Transverse colon (tissue), 4 donors: ENCODE data around the gene HCK. TPM values are rescaled to one million over a fixed set of nuclear protein-coding genes. Genes with fewer than 3 reads are reported as not detected.

Experiments used
- DNase-seq: peaks from one replicate; pipeline ENCODE4 v3.0.0-alpha.2; 2019
- H3K27ac ChIP-seq, 4 donors: fragments of 200-600 bp; sonication (generic); 2 replicates each; pipeline ENCODE4 v1.5.1; 2016 to 2018; ENCODE audit warnings: inconsistent platforms in 4 of 4
- H3K27me3 ChIP-seq: fragments of 200-600 bp; sonication (generic); 2 replicates; pipeline ENCODE4 v1.5.1; 2017; ENCODE audit warnings: inconsistent platforms
- H3K36me3 ChIP-seq, 4 donors: fragments of 200-600 bp; sonication (generic); 2 replicates each; pipeline ENCODE4 v1.5.1; 2017 to 2019; ENCODE audit warnings: inconsistent platforms in 4 of 4
- H3K4me1 ChIP-seq, 4 donors: fragments of 200-600 bp; sonication (generic); 2 replicates each; pipeline ENCODE4 v1.5.1; 2017 to 2020; ENCODE audit warnings: inconsistent platforms in 4 of 4
- H3K4me3 ChIP-seq, 4 donors: fragments of 200-600 bp; sonication (generic); 1 replicate in 1 of 4; 2 replicates in 3 of 4; pipeline versions ENCODE4 v1.5.1 to v1.6.1; 2017 to 2019; ENCODE audit warnings: inconsistent platforms in 4 of 4
- H3K9me3 ChIP-seq, 2 donors: fragments of 200-600 bp; sonication (generic); 2 replicates each; pipeline ENCODE4 v1.5.1; 2017 to 2019; ENCODE audit warnings: inconsistent platforms in 2 of 2
- CTCF ChIP-seq, 5 experiments: fragments of 200-600 bp in 3 of 5; fragments of 450-650 bp in 2 of 5; sonication (generic) in 3 of 5; IDR thresholded peaks; 1 replicate in 2 of 5; 2 replicates in 3 of 5; pipeline ENCODE4 v1.5.1; 2016 to 2017; ENCODE audit warnings: antibody characterized with exemption in 5 of 5, inconsistent platforms in 3 of 5, mild to moderate bottlenecking in 2 of 5, moderate library complexity in 1 of 5
- EP300 ChIP-seq: sonication (generic); formaldehyde crosslinking; IDR thresholded peaks from one replicate; pipeline ENCODE4 v1.6.1; 2017; ENCODE audit warnings: antibody characterized with exemption, low read depth
- POLR2A ChIP-seq: fragments of 450-650 bp; IDR thresholded peaks from one replicate; pipeline ENCODE4 v1.6.1; 2016; ENCODE audit warnings: antibody characterized with exemption, mild to moderate bottlenecking, moderate library complexity
- POLR2AphosphoS5 ChIP-seq, 3 donors: sonication (generic); formaldehyde crosslinking; IDR thresholded peaks; one replicate each; pipeline ENCODE4 v1.6.1; 2016; ENCODE audit warnings: antibody characterized with exemption in 3 of 3
- WGBS, 2 donors: methylation state at CpG; one replicate each; pipeline ENCODE4 v1.1.5; 2018; ENCODE audit warnings: low coverage in 1 of 2; 5-methylcytosine and 5-hydroxymethylcytosine counted together
- in situ Hi-C, 4 donors: fragments of 200-750 bp; cut with MboI; loops; one replicate each; pipeline versions ENCODE4 v1.15.0 to v1.15.1; 2017; ENCODE audit warnings: low sequenced_read_pairs in 3 of 4, low pct_ligation_motif_present in 1 of 4, low pct_unique_long_range_greater_than_20kb in 1 of 4
- intact Hi-C: fragments of 100-400 bp; cut with DNase I; formaldehyde crosslinking; loops from one replicate; pipeline ENCODE4 v1.15.1; 2023; ENCODE audit warnings: low total_unique reads
- total RNA-seq, 4 donors: library from RNA; depleted of rRNA; stranded (reverse); fragments of >200 nt; gene quantifications; one replicate each; pipeline ENCODE4 v1.1.0, GENCODE V29; 2016

HCK gene
- total RNA-seq, 4 donors from 2014 or later, result 9.7 to 22.7 (median 11.7) TPM

GRCh38 chr20:32051720-32052089 lies 337 bp upstream of the HCK start:
- in situ Hi-C loops, result no loop called here

GRCh38 chr20:32052778-32053362 lies 828 bp downstream of the HCK start:
- no peaks in the 10 kb centered on the region for H3K36me3 ChIP-seq
- peak overlapping the region in 3 of 4 donors; percentile 46 to 77 (median 73) for H3K27ac ChIP-seq
- in situ Hi-C loops (no loop called here), intact Hi-C loops (no loop called here)
- TF ChIP-seq POLR2A (no peak), CTCF (IDR thresholded peaks at IDR 0.05) (no peak), POLR2AphosphoS5 (IDR thresholded peaks at IDR 0.05) (no peak), EP300 (no peak)
- H3K4me1 ChIP-seq, result peaks cover 0 to 17% (median 9%) of the 10 kb centered on the region in 4 donors
- peaks cover 84% of the 10 kb centered on the region for H3K27me3 ChIP-seq
- H3K4me3 ChIP-seq, result peak overlapping the region in 3 of 4 donors; percentile 16 to 52 (median 37)
- 12% methylated on average over 22 of the region's 22 CpGs; no CpG with 5 or more reads in 1 of the 2 donors for whole genome bisulfite sequencing, 2 donors
- H3K9me3 ChIP-seq, result no peaks in the 10 kb centered on the region
- DNase-seq, result peak; percentile 55

More at GRCh38 chr20:32051720-32052089, 337 bp upstream of the HCK start:
- Histone ChIP-seq H3K36me3 (no peaks in the 10 kb centered on the region), H3K4me1 (peaks cover 0 to 17% (median 9%) of the 10 kb centered on the region in 4 donors), H3K4me3 (peak overlapping the region in 1 of 4 donors; percentile 52), H3K9me3 (no peaks in the 10 kb centered on the region), H3K27ac (peak overlapping the region in 3 of 4 donors; percentile 56 to 77 (median 73)), H3K27me3 (peaks cover 74% of the 10 kb centered on the region)
- WGBS, 2 donors, result 26% methylated on average over 14 of the region's 14 CpGs; no CpG with 5 or more reads in 1 of the 2 donors
- intact Hi-C loops, result no loop called here
- DNase-seq, result no peak
- no peak for TF ChIP-seq CTCF (IDR thresholded peaks at IDR 0.05)
- no peak for TF ChIP-seq EP300
- no peak for TF ChIP-seq POLR2A
- no peak for TF ChIP-seq POLR2AphosphoS5 (IDR thresholded peaks at IDR 0.05)

GRCh38 chr20:32053648-32054047 lies 1.6 kb downstream of the HCK start:
- Histone ChIP-seq H3K27me3 (peaks cover 89% of the 10 kb centered on the region), H3K9me3 (no peaks in the 10 kb centered on the region), H3K4me1 (peaks cover 0 to 17% (median 9%) of the 10 kb centered on the region in 4 donors), H3K27ac (peak overlapping the region in 1 of 4 donors; percentile 44), H3K36me3 (no peaks in the 10 kb centered on the region), H3K4me3 (no peak overlapping the region)
- in situ Hi-C loops (no loop called here), intact Hi-C loops (no loop called here)
- 56 to 65% methylated on average over 2 to 3 of the region's 3 CpGs for WGBS, 2 donors
- DNase-seq, result no peak
- TF ChIP-seq EP300 (no peak), CTCF (IDR thresholded peaks at IDR 0.05) (no peak), POLR2A (no peak), POLR2AphosphoS5 (IDR thresholded peaks at IDR 0.05) (no peak)

DNA sequence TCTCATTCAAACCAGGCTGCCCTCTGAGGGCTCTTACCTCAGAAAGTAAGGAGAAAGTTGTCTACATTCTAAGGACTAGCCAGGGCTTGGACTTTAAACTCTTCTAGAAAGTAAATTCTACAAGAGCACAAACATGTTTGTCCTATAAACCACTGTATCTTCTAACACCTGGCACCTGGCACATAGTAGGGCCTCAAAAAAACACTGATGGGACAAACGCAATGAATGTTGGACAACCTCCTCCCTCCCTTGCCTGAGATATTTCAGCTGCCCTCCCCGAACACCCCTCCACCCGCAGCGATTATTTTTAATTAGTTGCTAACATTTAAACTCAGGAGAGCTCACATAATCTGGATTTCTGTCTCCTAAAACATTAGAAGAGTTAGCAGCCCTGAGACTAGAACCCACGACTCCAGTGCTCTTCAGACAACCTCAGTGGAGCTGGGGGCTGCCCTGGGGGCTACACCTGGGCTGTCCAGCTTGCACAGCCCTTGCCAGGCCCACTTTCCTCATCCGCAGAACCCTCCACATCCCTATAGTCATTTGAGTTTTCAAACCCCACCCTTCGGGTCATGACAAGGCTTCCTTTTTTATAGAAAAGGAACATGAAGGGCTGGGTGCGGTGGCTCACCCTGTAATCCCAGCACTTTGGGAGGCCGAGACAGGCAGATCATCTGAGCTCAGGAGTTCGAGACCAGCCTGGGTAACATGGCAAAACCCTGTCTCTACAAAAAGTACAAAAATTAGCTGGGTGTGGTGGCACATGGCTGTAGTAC lies 4.9 kb downstream of the HCK start:
- Histone ChIP-seq H3K36me3 (no peaks in the 10 kb centered on the region), H3K4me1 (peaks cover 0 to 12% (median 9%) of the 10 kb centered on the region in 4 donors), H3K27ac (no peak overlapping the region), H3K9me3 (no peaks in the 10 kb centered on the region), H3K4me3 (no peak overlapping the region), H3K27me3 (peaks cover 66% of the 10 kb centered on the region)
- no peak for TF ChIP-seq POLR2A
- 57 to 77% methylated on average over 4 to 10 of the region's 10 CpGs for WGBS, 2 donors
- in situ Hi-C loops, result no loop called here
- no peak for DNase-seq
- intact Hi-C loops, result no loop called here
